T-helper 17 cell (primary cell): ENCODE data around the gene FAM163B. TPM values are rescaled to one million over a fixed set of nuclear protein-coding genes. Genes with fewer than 3 reads are reported as not detected.
A peak's percentile ranks its signal among the peaks of the same experiment; 100 is the strongest.

Source experiments
- ATAC-seq: fragments of 150-1000 bp; cut with Tn5 transposase; 2 replicates; pipeline ENCODE4 v1.10.0; 2021; ENCODE audit warnings: mild to moderate bottlenecking, moderate library complexity
- DNase-seq, 3 donors: peaks; one replicate each; pipeline versions ENCODE4 v3.0.0 to v3.0.0-alpha.2; 2020 to 2021
- H3K9me3 ChIP-seq: one replicate; pipeline ENCODE4 v1.7.0; 2013; ENCODE audit warnings: low read length, mild to moderate bottlenecking; ENCODE audit not compliant: control insufficient read depth, poor library complexity, severe bottlenecking
- H3K27ac Mint-ChIP-seq: one replicate; pipeline ENCODE4 v1.8.0; 2022; ENCODE audit warnings: mild to moderate bottlenecking, moderate library complexity, mixed read lengths
- H3K27me3 Mint-ChIP-seq: one replicate; pipeline ENCODE4 v1.8.0; 2022; ENCODE audit warnings: mixed read lengths
- H3K36me3 Mint-ChIP-seq: one replicate; pipeline ENCODE4 v1.8.0; 2022; ENCODE audit warnings: low read depth, mixed read lengths
- H3K4me1 Mint-ChIP-seq: one replicate; pipeline ENCODE4 v1.8.0; 2022; ENCODE audit warnings: mild to moderate bottlenecking, mixed read lengths
- H3K4me3 Mint-ChIP-seq: one replicate; pipeline ENCODE4 v1.8.0; 2022; ENCODE audit warnings: mild to moderate bottlenecking, moderate library complexity, mixed read lengths
- total RNA-seq, 4 donors: library from RNA in 2 of 4; stranded (reverse) in 2 of 4; gene quantifications; one replicate each; pipeline ENCODE4 v1.2.3 and lab custom pipeline; 2022 to 2026

The FAM163B gene
- total RNA-seq, 2 donors from 2014 or later, result not detected

DNA sequence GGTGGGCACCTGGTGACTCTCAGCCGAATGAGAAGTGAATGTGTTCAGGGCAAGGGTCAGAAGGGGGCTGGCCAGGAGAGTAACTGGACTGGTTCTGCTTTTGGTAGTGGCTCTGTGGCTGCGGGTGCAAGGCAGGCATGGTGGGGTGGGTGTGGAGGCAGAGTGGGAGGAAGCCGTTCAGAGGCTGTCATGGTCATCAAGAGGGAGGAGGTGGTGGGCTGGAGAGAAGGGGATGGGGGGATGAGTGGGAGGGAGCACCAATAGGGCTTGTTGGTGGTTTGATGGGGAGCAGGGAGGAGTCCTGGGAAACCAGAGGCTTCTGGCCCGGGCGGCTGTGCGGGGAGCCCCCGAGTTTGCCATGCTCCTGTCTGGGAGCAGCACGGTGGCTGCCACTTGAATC lies 13.3 kb downstream of the FAM163B start:
- peaks cover 5% of the 10 kb centered on the region for H3K27me3 Mint-ChIP-seq
- no peak for DNase-seq
- H3K27ac Mint-ChIP-seq, result no peak overlapping the region
- H3K36me3 Mint-ChIP-seq, result no peaks in the 10 kb centered on the region
- peaks cover 3% of the 10 kb centered on the region for H3K9me3 ChIP-seq
- no peak overlapping the region for H3K4me3 Mint-ChIP-seq
- no peak for ATAC-seq
- H3K4me1 Mint-ChIP-seq, result no peaks in the 10 kb centered on the region

DNA sequence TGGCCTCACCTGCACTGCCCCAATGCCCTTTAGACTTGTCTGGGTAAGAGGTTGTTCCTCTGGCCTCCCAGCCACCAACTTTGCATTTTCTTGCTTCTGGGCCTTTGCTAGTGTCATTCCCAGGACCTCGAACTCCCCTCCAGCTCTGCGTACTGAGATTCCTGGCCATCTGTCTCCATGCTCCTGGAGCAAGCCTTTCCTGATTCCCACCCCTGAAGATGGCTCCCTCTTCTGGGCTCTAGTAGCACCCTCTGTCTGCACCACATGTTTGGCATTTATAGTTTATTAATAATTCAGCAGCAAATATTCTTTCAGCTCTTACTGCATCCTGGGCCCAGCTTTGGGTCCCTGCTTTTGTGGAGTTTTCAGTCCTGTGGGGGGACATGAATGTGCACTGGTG lies 14.9 kb downstream of the FAM163B start:
- ATAC-seq (no peak), DNase-seq (no peak)
- Mint-ChIP-seq H3K27ac (no peak overlapping the region), H3K4me3 (no peak overlapping the region), H3K4me1 (no peaks in the 10 kb centered on the region), H3K36me3 (no peaks in the 10 kb centered on the region), H3K27me3 (peaks cover 5% of the 10 kb centered on the region)
- H3K9me3 ChIP-seq, result peaks cover 3% of the 10 kb centered on the region

DNA sequence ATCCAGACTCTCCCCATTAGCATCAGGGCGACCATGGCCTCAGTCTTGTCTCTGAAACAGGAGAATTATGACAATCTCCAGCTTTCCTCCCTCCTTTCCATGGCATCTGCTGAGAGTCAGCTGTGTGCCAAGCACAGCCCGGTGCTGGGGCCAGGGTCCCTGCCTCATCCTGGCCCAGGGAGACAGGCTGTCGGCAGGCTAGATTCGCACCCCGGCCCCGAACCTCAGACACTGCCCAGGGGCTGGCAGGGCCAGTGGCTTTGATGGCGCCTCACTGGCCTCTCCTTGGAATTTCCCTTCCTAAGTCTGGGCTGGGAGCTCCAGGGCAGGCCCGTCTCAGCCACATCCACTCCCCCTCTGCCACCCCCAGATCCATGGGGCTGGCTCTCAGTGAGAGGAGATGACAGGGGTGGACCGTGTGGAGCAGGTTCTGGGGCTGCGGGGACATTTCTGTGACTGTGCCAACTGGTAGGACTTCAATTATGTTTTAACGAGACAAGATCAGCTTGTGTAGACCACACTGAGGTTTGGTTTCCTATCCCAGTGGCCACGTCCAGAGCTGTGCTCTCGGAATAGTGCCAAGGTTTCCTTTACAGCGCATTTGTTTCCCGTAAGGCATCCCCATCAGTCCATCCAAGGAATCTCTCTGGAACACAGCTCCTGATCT lies 15.5 kb downstream of the FAM163B start:
- Mint-ChIP-seq H3K27ac (no peak overlapping the region), H3K36me3 (no peaks in the 10 kb centered on the region), H3K4me1 (no peaks in the 10 kb centered on the region), H3K27me3 (peaks cover 5% of the 10 kb centered on the region), H3K4me3 (no peak overlapping the region)
- ATAC-seq (no peak), DNase-seq (no peak)
- peaks cover 3% of the 10 kb centered on the region for H3K9me3 ChIP-seq

DNA sequence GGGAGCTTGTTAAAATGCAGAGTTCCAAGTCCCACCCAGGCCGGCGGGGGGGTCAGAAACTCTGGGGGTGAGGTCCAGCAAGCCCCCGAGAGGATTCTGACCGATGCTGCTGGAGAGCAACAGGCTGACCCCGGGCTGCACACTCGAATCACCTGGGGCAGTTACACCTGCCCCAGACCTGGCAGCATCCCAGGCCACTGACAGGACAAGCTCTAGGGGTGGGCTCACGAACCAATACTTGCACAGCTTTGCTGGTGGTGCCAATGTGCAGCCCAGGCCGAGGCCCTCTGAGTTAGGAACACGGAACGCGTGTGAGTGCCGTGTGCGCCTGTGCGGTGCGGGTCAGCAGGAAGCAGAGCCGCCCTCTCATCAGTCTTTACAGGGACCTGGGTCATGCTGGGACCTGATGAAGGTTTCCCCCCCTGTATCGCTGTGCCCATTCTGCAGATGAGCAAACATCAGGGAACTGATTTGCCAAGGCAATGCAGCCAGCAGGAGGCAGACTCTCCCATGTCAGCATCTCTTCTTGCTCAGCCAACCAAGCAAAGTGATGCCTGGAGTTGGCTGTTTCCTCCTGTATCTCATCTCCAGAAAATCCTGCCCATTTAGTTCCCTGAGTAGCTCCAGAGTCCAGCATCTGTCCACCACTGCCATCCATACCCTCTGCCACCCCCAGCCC lies 16.3 kb downstream of the FAM163B start:
- Mint-ChIP-seq H3K27ac (no peak overlapping the region), H3K4me1 (no peaks in the 10 kb centered on the region), H3K4me3 (no peak overlapping the region), H3K36me3 (no peaks in the 10 kb centered on the region), H3K27me3 (peaks cover 5% of the 10 kb centered on the region)
- H3K9me3 ChIP-seq, result peaks cover 3% of the 10 kb centered on the region
- DNase-seq, result no peak
- no peak for ATAC-seq

DNA sequence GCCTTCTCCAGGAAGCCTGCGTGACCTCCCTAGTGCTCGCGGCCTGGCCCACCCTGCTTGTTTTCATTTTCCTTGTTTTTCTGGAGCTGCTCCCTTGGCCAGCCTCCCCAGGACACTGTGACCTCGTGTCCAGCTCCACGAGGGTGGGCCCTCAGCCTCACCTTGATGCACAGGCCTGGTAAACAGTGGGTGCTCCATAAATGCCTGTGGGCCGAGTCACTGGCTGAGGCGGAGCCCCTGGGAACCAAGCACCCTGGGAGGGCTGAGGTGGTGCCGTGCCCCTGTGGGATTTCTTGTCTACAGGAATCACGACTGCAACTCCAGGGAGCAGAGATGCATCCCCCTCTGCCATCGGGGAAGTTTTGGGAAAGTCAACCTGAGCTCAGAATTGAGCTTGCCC lies 17.2 kb downstream of the FAM163B start:
- peaks cover under 1% of the 10 kb centered on the region for H3K9me3 ChIP-seq
- Mint-ChIP-seq H3K4me1 (no peaks in the 10 kb centered on the region), H3K4me3 (no peak overlapping the region), H3K27me3 (peaks cover 5% of the 10 kb centered on the region), H3K36me3 (no peaks in the 10 kb centered on the region), H3K27ac (no peak overlapping the region)
- DNase-seq, result no peak
- ATAC-seq, result no peak

DNA sequence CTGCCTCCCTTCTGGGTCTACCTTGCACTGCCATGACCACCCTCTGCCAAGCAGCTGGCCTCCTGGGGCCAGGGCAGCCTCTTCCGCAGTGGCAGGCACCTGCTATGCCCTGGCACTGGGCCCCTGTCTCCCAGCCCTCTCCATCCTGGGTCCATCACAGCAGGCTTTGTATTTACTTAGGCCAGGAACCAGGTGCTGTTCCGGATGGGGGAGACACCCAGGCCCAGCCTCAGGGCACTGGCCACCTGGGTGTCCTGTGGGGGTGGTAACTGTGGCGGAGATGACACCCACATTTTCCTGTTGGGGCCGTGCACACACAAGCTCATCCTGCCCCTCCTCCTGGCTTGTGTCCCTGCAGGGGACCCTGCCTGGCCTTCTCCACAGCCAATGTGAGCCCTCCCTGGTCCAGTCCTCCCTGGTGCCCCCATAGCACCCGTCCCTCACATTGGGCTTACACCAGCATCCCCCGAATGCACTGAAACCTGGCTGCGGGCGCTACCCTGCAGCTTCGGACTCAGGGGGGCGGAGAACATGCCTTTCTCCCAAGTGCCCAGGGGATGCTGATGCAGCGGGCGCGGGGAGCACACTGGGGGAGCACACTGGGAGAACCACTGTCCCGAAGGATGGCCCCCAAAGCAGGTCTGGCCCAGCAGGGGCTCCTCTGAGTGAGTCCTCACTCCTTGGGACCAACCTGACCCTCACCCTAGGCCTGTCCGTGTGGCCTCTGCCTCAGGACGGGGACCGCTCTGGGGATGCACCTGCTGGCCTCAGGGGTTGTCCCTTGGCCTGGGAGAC lies 17.9 kb downstream of the FAM163B start:
- Mint-ChIP-seq H3K4me3 (no peak overlapping the region), H3K27ac (no peak overlapping the region), H3K36me3 (no peaks in the 10 kb centered on the region), H3K27me3 (peaks cover 5% of the 10 kb centered on the region), H3K4me1 (no peaks in the 10 kb centered on the region)
- ATAC-seq (no peak), DNase-seq (no peak)
- H3K9me3 ChIP-seq, result no peaks in the 10 kb centered on the region

DNA sequence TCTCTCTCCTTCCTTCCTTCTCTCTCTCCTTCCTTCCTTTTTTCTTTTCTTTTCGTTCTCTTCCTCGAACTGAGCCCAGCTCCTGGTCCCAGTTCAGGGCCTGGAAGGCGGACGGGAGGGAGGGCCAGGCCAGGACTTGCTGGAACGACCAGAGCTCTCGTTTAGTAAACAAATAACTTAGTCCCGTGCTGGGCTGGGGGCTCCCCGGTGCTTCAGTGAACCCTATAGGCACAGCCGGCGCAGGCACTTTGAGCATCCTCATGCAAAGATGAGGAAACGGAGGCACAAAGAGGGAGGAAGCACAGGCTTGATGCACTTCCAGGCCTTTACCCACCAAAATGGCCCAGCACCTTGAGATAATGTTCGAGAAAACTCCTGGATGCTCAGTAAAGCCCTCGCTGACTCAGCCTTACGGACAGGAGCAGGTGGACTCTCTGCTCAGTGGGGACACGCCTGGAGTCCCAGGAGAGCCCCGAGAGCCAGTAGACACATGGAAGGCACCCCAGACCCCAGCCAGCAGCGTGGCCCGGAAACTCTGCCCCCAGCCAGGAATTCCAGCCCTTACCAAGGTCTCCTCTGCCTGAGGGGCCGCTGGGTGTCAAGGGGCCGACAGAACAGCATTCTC lies 18.8 kb downstream of the FAM163B start:
- no peak overlapping the region for H3K27ac Mint-ChIP-seq
- ATAC-seq (no peak), DNase-seq (no peak)

DNA sequence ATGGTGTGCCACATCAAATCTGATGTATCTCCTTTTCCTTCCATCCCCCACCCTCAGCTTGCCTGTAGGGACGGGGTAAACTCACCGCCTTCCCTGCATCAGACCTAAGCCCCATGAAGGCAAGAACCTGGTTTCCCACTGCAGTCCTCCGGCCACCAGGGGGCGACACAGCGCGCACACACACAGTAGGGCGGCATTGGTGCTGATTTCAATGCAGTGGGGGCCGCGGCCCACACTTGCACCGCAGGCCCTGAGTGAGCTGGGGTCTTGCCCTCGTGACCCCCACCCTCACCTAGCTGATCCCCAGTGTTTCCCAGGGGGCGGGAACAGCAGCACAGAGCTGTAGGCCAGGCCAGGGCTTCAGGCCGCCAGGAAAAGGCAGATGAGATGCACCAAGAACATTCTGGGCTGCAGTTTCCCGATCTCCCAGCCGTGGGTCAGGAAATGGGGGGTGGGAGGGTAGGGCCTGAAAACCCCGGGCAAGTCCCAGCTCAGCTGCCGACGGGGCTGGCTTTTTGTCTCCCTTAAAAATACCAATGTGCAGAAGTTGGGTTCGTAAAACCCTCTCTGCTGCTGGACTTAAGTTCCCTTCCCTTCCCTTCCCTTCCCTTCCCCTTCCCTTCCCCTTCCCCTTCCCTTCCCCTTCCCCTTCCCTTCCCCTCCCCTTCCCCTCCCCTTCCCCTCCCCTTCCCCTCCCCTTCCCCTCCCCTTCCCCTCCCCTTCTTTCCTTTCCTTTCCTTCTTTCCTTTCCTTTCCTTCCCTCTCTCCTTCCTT lies 19.5 kb downstream of the FAM163B start:
- no peak for ATAC-seq
- peak; percentile 21 to 32 (median 29) for DNase-seq
- Mint-ChIP-seq H3K27me3 (peaks cover 22% of the 10 kb centered on the region), H3K4me3 (no peak overlapping the region), H3K27ac (no peak overlapping the region), H3K4me1 (no peaks in the 10 kb centered on the region), H3K36me3 (no peaks in the 10 kb centered on the region)
- no peaks in the 10 kb centered on the region for H3K9me3 ChIP-seq

More for the DNA sequence above, 18.8 kb downstream of the FAM163B start:
- H3K4me1 Mint-ChIP-seq, result no peaks in the 10 kb centered on the region
- H3K9me3 ChIP-seq, result no peaks in the 10 kb centered on the region
- no peaks in the 10 kb centered on the region for H3K36me3 Mint-ChIP-seq
- no peak overlapping the region for H3K4me3 Mint-ChIP-seq
- H3K27me3 Mint-ChIP-seq, result peaks cover 15% of the 10 kb centered on the region

DNA sequence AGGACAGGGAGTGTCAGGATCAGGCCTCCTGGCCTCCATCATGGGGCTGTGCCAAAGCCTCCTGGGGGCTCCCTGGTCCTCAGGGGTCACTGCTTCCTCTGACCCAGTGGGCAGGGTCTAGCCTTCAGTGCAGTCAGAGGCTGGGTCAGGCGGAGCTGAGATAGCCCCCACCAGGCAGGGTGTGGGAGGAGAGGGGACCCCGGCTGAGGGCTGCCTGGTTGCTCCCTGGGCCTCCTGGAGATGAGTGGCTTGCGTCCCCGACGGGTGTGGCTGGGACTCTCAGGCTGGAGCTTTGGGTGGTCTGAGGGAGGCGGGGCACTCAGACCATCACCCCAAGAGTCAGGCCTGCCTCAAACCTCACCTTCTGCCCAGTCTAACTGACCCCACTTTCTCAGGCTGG lies 21.7 kb downstream of the FAM163B start:
- DNase-seq, result no peak
- Mint-ChIP-seq H3K4me3 (no peak overlapping the region), H3K4me1 (no peaks in the 10 kb centered on the region), H3K27me3 (peaks cover 28% of the 10 kb centered on the region), H3K36me3 (no peaks in the 10 kb centered on the region), H3K27ac (no peak overlapping the region)
- no peak for ATAC-seq
- H3K9me3 ChIP-seq, result no peaks in the 10 kb centered on the region

DNA sequence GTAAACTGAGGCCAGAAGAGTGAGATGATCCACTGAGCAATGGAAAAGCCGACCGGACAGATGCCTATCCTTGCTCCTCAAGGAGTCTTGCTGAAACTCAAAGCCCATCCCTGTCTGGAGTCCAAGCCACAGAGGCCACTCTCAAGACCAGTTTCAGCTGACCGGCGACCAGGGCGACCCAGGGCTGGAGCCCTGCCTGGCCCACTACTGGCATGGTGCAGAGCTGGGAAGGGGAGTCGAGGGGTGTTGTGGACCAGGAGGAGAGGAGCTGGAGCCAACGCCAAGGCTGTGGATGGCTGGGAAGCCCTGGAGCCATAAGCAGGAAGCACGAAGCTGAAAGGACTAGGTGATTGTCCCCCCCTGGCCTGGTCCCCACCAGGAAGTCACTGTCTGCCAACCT lies 22.1 kb downstream of the FAM163B start:
- Mint-ChIP-seq H3K4me3 (no peak overlapping the region), H3K27me3 (peaks cover 31% of the 10 kb centered on the region), H3K36me3 (no peaks in the 10 kb centered on the region), H3K27ac (no peak overlapping the region), H3K4me1 (no peaks in the 10 kb centered on the region)
- ATAC-seq (no peak), DNase-seq (no peak)
- no peaks in the 10 kb centered on the region for H3K9me3 ChIP-seq

DNA sequence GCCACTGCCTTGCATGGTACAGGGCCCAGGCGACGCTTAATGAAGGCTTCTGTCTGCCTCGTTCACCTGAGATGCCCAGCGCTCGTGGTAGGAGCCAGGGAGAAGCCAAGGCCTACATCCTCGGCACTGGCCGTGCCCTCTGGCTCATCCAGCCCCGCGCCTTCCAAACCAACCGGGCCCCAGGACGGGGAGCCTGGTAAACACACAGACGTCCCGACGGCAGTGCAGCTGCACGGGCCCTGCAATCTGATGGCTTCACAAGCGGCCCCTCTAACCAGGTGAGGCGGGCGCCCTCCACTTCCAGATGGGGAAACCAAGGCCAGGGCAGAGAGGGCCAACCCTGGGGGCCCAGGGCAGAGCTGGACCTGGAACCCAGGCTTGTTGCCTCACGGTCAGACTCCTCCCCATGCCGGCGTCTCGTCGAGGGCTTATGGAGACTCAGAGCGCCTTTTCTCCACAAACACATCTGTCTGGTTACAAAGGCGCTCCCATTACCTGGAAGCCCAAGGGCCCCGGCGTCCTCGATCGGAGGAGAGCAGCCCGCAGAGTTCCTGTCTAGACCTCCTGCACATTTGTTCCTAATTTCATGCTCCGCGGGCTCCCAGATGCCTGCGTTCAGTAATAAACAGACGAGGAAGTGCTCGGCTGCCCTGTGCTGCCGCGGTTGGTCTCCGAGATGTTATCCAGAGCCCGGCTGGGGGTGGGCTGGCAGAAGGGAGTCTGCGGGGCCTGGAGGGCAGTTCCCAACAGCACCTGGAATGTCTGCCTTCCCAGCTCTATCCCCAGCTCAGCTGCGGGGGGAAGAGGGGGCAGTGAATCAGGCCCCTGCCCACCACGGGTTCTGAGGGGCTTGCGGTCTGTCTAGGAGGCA lies 23.5 kb downstream of the FAM163B start:
- no peak overlapping the region for H3K4me3 Mint-ChIP-seq
- H3K27ac Mint-ChIP-seq, result no peak overlapping the region
- ATAC-seq, result no peak
- H3K4me1 Mint-ChIP-seq, result no peaks in the 10 kb centered on the region
- H3K27me3 Mint-ChIP-seq, result peaks cover 40% of the 10 kb centered on the region
- DNase-seq, result no peak
- H3K36me3 Mint-ChIP-seq, result no peaks in the 10 kb centered on the region
- no peaks in the 10 kb centered on the region for H3K9me3 ChIP-seq
